ENCODE data around the gene SUPT20HL2.
"Not testable (repeated sequence)": the region's sequence is repeated elsewhere in the genome, so short reads cannot be mapped to it uniquely, and the experiment has no call there.

DNA sequence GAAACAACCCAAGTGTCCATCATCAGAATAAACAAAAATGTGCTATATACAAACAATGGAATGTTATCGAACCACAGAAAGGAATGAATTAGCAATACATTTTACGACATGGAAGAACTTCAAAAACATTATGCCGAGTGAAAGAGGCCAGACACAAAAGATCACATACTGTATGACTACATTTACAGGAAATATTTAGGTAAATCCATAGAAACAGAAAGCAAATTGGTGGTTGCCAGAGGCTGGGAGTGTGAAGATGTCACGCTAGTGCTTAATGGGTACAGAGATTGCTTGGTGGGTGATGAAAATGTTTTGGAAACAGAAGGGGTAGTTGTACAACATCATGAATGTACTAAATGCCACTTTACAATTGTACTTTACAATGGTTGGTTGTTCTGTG lies 5.1 kb downstream of the SUPT20HL2 start:
- TF ChIP-seq, protein P1, sequence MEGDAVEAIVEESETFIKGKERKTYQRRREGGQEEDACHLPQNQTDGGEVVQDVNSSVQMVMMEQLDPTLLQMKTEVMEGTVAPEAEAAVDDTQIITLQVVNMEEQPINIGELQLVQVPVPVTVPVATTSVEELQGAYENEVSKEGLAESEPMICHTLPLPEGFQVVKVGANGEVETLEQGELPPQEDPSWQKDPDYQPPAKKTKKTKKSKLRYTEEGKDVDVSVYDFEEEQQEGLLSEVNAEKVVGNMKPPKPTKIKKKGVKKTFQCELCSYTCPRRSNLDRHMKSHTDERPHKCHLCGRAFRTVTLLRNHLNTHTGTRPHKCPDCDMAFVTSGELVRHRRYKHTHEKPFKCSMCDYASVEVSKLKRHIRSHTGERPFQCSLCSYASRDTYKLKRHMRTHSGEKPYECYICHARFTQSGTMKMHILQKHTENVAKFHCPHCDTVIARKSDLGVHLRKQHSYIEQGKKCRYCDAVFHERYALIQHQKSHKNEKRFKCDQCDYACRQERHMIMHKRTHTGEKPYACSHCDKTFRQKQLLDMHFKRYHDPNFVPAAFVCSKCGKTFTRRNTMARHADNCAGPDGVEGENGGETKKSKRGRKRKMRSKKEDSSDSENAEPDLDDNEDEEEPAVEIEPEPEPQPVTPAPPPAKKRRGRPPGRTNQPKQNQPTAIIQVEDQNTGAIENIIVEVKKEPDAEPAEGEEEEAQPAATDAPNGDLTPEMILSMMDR (IDR thresholded peaks at IDR 0.05), result not testable (repeated sequence)
- not testable (repeated sequence) for TF ChIP-seq POLR2A, POLR2AphosphoS5 (IDR thresholded peaks at IDR 0.05)

All from sigmoid colon (tissue), 4 donors.